Measurements from ENCODE around the gene LRRC38.
"Not testable (repeated sequence)": the region's sequence is repeated elsewhere in the genome, so short reads cannot be mapped to it uniquely, and the experiment has no call there.

The LRRC38 gene, protein sequence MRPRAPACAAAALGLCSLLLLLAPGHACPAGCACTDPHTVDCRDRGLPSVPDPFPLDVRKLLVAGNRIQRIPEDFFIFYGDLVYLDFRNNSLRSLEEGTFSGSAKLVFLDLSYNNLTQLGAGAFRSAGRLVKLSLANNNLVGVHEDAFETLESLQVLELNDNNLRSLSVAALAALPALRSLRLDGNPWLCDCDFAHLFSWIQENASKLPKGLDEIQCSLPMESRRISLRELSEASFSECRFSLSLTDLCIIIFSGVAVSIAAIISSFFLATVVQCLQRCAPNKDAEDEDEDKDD

DNA sequence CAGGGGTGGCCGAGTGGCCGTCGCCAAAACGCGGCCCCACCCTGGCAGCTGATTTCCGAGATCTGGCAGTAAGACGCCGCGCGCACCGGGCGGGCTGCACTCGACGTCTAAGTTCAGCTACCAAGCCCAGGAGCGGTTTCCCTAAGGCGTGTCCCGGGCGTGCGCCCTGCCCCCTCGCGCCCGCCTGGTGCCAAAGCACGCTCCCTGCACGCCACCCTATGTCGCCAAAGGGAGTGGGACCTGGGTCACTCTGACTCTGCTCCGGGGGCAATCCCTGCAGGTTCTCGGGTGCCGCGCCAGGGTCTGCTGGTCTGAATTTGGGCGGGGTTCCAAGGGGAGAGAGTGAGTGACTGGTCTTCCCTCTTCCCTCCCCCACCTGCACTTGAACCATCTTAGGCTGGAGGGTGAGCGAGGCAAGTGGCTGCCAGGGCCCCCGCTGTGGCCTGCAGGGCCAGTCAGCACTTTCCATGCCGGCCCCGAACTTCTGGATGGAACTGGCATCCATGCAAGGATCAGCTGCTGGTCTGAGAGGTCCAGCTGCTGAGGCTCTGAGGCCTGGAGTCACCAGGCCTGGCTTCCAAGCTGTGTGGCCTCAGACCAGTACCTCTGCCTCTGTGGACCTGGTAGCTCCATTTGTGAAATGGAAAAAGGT lies at the start of gene LRRC38:
Gene LRRC38, minus strand, starts transcription at position 109 of the 652 bp plus-strand sequence. CDS start 410 bp downstream, outside the sequence.
- H3K4me3 ChIP-seq (ENCODE audit: low read depth, low read length) = no peak within 1 kb of the TSS
- no peak for DNase-seq (ENCODE audit: low read depth, low spot score)
- in situ Hi-C loops (cut with HindIII; ENCODE audit: low sequenced_read_pairs) = no loop called here
- TF ChIP-seq, protein P1, sequence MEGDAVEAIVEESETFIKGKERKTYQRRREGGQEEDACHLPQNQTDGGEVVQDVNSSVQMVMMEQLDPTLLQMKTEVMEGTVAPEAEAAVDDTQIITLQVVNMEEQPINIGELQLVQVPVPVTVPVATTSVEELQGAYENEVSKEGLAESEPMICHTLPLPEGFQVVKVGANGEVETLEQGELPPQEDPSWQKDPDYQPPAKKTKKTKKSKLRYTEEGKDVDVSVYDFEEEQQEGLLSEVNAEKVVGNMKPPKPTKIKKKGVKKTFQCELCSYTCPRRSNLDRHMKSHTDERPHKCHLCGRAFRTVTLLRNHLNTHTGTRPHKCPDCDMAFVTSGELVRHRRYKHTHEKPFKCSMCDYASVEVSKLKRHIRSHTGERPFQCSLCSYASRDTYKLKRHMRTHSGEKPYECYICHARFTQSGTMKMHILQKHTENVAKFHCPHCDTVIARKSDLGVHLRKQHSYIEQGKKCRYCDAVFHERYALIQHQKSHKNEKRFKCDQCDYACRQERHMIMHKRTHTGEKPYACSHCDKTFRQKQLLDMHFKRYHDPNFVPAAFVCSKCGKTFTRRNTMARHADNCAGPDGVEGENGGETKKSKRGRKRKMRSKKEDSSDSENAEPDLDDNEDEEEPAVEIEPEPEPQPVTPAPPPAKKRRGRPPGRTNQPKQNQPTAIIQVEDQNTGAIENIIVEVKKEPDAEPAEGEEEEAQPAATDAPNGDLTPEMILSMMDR (IDR thresholded peaks at IDR 0.05; ENCODE audit: low read depth, low read length) = no peak

DNA sequence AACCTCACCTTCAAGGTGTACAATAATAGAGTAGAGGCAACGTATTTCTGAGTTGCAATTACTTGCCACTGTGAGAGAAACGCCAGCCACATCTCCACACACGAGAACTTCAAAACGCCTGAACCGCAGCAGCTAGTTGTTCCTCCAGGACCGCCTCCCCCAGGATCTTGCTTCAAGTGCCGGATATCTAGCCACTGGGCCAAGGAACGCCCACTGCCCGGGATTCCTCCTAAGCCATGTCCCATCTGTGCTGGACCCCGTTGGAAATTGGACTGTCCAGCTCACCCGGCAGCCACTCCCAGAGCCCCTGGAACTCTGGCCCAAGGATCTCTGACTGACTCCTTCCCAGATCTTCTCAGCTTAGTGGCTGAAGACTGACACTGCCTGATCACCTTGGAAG lies 49.2 kb upstream of the LRRC38 start:
- in situ Hi-C loops (cut with HindIII; ENCODE audit: low sequenced_read_pairs); H3K4me3 ChIP-seq (ENCODE audit: low read depth, low read length); DNase-seq (ENCODE audit: low read depth, low spot score): not testable (repeated sequence)

DNA sequence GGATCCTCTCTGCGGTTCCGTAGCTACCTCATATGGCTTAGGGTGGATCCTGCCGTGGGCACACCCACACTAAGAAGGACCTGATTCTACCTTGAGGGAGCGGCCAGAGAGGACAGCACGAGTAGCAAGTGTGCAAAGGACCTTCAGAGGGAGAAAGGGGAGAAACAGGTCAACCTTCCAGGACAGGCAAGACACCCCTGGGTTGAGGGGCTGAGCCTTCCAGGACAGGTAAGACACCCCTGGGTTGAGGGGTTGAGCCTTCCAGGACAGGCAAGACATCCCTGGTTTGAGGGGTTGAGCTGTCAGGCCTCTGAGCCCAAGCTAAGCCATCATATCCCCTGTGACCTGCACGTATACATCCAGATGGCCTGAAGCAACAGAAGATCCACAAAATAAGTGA lies 46.7 kb upstream of the LRRC38 start:
- in situ Hi-C loops (cut with HindIII; ENCODE audit: low sequenced_read_pairs) = no loop called here
- DNase-seq (ENCODE audit: low read depth, low spot score) = no peak
- TF ChIP-seq, protein P1 (IDR thresholded peaks at IDR 0.05; ENCODE audit: low read depth, low read length) = no peak
- no peak overlapping the region for H3K4me3 ChIP-seq (ENCODE audit: low read depth, low read length)

DNA sequence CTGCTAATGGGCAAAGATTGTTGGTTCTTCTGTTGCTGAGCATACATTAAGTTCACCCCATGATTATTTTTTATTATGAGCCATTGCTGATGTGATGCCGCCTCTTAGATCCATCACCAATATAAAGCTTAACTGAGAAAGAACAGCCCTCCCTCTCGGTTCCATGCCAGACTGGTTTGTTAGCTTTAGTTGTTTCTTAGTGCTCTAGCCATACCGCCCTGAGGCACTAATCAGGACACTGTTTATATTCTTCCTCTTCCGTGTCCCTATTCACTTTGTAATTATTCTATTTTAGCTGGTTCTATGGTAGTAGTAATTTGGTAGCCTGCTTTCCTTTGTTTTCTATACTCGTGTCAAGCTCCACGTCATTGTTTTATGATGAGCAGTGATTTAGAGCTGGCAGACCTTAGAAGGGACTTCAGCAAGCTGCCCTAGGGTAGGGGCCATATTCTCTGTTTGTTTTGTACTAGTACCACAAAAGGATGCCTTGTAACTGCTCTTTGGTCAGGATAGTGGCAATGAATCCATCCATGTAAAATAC lies 42.5 kb upstream of the LRRC38 start:
- no peak overlapping the region for H3K4me3 ChIP-seq (ENCODE audit: low read depth, low read length)
- in situ Hi-C loops (cut with HindIII; ENCODE audit: low sequenced_read_pairs) = no loop called here
- TF ChIP-seq, protein P1 (IDR thresholded peaks at IDR 0.05; ENCODE audit: low read depth, low read length) = no peak
- DNase-seq (ENCODE audit: low read depth, low spot score) = no peak

DNA sequence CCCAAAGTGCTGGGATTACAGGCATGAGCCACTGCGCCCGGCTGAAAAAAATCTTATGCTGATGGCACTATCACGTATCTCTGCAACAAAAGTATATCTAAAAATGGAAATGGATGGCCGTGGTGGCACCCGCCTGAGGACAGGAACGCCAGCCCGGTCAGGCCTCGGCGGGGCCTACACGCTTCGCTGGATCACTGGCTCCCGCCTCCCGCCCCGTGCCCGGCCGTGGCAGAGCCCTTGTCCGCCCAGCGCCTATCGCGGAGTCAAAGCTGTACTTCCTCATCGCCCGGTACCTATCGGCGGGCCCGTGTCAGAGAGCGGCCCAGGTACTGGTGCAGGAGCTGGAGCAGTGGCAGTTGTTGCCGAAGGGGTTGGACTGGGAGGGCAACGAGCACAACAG lies 41.0 kb upstream of the LRRC38 start:
- TF ChIP-seq, protein P1 (IDR thresholded peaks at IDR 0.05; ENCODE audit: low read depth, low read length) = no peak
- in situ Hi-C loops (cut with HindIII; ENCODE audit: low sequenced_read_pairs) = no loop called here
- no peak for DNase-seq (ENCODE audit: low read depth, low spot score)

DNA sequence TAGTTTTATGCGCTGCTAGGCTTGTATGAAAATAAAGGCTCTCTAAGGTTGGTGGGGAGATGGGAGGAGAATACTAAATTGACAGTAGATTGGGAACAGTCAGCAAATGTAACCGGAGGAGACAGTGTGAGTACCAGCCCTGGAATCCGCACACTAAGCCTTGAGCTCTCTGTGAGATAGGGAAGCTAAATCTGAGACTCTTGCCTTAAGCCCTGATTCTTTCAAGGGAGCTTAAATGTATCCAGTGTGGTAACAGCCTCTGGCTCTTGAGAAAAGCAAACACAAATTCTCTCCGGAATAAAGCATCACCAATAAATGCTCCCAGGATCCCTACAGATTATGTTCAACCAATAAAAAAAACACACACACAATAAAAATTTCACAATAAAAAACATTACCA lies 36.9 kb upstream of the LRRC38 start:
- TF ChIP-seq, protein P1 (IDR thresholded peaks at IDR 0.05; ENCODE audit: low read depth, low read length) = no peak
- DNase-seq (ENCODE audit: low read depth, low spot score) = no peak
- no peak overlapping the region for H3K4me3 ChIP-seq (ENCODE audit: low read depth, low read length)
- in situ Hi-C loops (cut with HindIII; ENCODE audit: low sequenced_read_pairs) = no loop called here

More for the DNA sequence above, 41.0 kb upstream of the LRRC38 start:
- no peak overlapping the region for H3K4me3 ChIP-seq (ENCODE audit: low read depth, low read length)

DNA sequence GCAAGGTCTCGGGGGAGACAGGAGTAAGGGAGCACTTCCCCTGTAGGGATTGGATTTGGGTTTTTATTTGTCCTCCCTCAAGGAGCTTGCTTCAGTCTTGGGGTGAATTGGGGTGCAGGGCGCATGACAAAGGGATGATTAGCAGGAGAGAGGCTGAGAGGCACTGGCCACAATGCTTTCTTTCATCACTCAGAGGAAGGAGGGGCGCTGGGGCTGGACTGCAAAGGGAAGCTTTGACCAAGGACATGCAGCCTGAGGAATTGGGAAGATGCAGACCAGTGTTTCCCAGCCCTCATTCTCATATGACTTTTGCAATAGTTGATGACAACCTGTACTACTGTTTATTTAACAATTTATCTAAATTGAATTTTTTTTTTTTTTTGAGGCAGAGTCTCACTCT lies 35.7 kb upstream of the LRRC38 start:
- no peak overlapping the region for H3K4me3 ChIP-seq (ENCODE audit: low read depth, low read length)
- DNase-seq (ENCODE audit: low read depth, low spot score) = no peak
- TF ChIP-seq, protein P1 (IDR thresholded peaks at IDR 0.05; ENCODE audit: low read depth, low read length) = no peak
- in situ Hi-C loops (cut with HindIII; ENCODE audit: low sequenced_read_pairs) = no loop called here

Data from astrocyte of the spinal cord (primary cell).